Testis (tissue), 2 donors: Measurements from ENCODE around the gene ACTR1B.

Experiments
- CTCF ChIP-seq, 3 experiments: fragments of 450-650 bp in 2 of 3; fragments of 200-600 bp in 1 of 3; sonication (generic) in 1 of 3; IDR thresholded peaks; one replicate each; pipeline ENCODE4 v1.5.1; 2016 to 2019; ENCODE audit warnings: antibody characterized with exemption in 3 of 3, mild to moderate bottlenecking in 2 of 3, moderate library complexity in 1 of 3
- POLR2A ChIP-seq: fragments of 450-650 bp; IDR thresholded peaks from one replicate; pipeline ENCODE4 v1.6.1; 2017; ENCODE audit warnings: antibody characterized with exemption, mild to moderate bottlenecking, moderate library complexity

GRCh38 chr2:97654791-97655190 is 9.1 kb downstream of the ACTR1B start:
- TF ChIP-seq POLR2A, result no peak
- TF ChIP-seq CTCF (IDR thresholded peaks at IDR 0.05), result no peak
